ENCODE data around the gene SEZ6L2. TPM values are rescaled to one million over a fixed set of nuclear protein-coding genes. Genes with fewer than 3 reads are reported as not detected.
"Not testable (repeated sequence)": the region's sequence is repeated elsewhere in the genome, so short reads cannot be mapped to it uniquely, and the experiment has no call there.

SEZ6L2 gene
- total RNA-seq, 1 experiment from 2014 or later: 47.3 TPM

DNA sequence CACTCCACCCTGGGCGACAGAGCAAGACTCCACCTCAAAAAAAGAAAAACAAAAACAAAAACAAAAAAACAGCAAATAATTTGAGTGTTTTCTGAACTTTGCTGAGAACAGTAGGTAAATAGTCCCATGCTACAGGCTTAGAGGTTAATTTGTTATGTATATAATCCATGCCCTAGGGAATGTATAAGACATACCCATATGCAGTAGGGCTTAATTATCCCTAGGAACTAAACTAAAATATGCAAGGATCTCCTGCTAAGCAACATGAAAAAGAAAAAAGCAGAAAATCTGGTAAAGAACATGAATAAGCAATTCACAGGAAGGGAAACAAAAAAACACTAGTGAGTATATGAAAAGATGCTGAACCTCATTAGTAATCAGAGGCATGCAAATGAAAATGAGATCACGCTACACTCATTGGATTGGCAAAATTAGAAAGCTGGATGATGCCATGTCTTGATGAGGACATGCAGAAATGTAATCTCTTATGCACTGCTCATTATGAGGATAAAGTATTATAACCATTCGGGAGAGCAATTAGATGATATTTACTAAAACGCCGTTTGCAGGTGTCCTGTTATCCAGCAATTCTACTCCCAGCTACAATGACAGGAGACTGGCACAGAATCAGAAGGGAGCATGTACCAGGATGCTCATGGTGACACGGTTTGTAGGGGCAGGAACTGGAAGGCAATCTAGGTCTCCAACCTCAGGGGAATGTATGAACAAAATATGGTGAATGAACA, 21.1 kb upstream of the SEZ6L2 start:
- H3K4me3 ChIP-seq (ENCODE audit: insufficient read depth, low read depth, low read length): no peak overlapping the region
- no peaks in the 10 kb centered on the region for H3K27me3 ChIP-seq (ENCODE audit: control insufficient read depth, insufficient read depth, low read length)
- H3K36me3 ChIP-seq (replicated peaks; ENCODE audit: control insufficient read depth, insufficient read depth, low read length): peaks cover 3% of the 10 kb centered on the region
- no peak for DNase-seq

DNA sequence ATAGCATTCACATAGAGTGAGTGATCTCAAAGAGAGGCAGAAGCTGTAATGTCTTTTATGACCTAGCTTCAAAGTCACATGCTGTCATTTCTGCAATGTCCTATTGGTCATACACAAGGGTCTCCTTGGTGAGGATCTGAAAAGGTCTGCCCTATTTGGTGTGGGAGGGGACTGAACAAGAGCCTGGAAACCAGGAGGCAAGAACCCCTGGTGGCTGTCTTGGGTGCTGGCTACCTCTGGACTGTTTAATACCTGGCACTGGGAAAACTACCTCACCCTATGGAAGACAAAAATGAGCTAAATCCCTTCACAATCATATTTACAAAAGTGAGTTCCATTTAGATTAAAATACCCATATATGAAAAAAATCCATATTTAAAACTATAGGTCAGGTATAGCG, 17.6 kb upstream of the SEZ6L2 start:
- DNase-seq: no peak
- Histone ChIP-seq H3K36me3 (replicated peaks; ENCODE audit: control insufficient read depth, insufficient read depth, low read length) (peaks cover 2% of the 10 kb centered on the region), H3K27me3 (ENCODE audit: control insufficient read depth, insufficient read depth, low read length) (no peaks in the 10 kb centered on the region), H3K4me3 (ENCODE audit: insufficient read depth, low read depth, low read length) (no peak overlapping the region)

DNA sequence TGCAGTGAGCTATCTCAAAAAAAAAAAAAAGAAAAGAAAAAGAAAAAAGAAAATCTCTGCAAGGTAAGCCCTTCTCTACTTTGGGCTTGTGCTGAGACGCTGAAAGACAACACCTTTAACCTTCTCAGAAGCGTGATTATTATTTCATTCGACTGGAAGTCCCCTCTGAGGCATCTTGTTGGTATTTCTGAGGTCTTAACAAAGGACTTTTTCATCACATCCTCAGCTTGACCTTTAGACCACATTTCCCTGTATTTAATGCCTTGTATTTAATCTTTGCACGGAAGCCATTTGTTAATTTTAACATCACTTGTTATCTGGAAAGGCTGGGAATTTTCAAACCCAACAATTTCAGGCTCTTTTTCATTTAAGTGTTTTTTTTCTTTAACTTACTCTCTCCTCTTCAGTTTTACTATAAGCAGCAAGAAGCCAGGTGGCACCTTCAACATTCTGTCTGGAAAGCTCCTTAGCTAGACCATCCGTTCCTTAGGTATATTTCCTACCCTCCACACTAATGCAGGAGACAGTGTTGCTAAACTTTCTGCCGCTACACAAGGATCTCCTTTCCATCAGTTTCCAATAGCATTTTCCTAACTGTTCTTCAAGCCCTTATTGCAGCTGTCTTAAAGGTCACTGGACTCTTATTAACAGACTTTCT, 16.4 kb upstream of the SEZ6L2 start:
- H3K27me3 ChIP-seq (ENCODE audit: control insufficient read depth, insufficient read depth, low read length): no peaks in the 10 kb centered on the region
- no peaks in the 10 kb centered on the region; the same call in none of the 2 replicates for H3K36me3 ChIP-seq (replicated peaks; ENCODE audit: control insufficient read depth, insufficient read depth, low read length)
- no peak for DNase-seq
- H3K4me3 ChIP-seq (ENCODE audit: insufficient read depth, low read depth, low read length): no peak overlapping the region

DNA sequence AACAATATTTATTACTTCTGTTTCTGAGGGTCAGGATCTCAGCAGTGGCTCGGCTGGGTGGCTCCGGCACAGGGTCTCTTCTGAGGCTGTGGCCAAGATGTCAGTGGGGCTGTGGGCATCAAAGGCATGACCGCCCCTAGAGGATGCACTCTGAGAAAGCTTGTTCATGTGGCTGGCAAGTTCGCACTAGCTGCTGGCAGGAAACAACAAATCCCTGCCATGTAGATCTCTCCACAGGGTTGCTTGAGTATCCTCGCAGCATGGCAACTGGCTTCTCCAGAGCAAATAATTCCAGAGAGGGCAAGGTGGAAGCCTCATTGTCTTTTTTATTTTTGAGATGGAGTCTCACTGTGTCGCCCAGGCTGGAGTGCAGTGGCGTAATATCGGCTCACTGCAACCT, 14.2 kb upstream of the SEZ6L2 start:
- DNase-seq: no peak
- H3K4me3 ChIP-seq (ENCODE audit: insufficient read depth, low read depth, low read length): no peak overlapping the region
- H3K27me3 ChIP-seq (ENCODE audit: control insufficient read depth, insufficient read depth, low read length): no peaks in the 10 kb centered on the region
- no peaks in the 10 kb centered on the region; the same call in none of the 2 replicates for H3K36me3 ChIP-seq (replicated peaks; ENCODE audit: control insufficient read depth, insufficient read depth, low read length)

DNA sequence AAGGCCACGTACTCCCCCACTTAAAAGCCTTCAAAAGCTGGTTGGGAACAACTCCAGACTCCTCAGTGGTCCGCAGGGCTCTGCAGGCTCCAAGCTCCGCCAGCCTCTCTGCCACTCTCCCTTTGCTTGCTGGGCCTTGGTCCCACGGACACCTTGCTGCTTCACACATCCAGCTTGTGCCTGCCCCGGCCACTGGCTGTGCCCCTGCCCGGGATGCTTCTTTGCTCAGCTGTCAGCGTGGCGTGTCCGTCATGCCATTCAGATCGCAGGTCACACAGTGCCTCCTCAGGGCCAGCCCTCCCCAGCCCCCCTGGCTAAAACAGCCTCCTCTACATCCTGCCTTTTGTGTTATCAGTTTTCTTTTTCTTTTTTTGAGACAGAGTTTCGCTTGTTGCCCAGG, 12.7 kb upstream of the SEZ6L2 start:
- H3K36me3 ChIP-seq (replicated peaks; ENCODE audit: control insufficient read depth, insufficient read depth, low read length): no peaks in the 10 kb centered on the region; the same call in 1 of the 2 replicates
- DNase-seq: peak; percentile 36
- H3K4me3 ChIP-seq (ENCODE audit: insufficient read depth, low read depth, low read length): no peak overlapping the region
- H3K27me3 ChIP-seq (ENCODE audit: control insufficient read depth, insufficient read depth, low read length): no peaks in the 10 kb centered on the region

DNA sequence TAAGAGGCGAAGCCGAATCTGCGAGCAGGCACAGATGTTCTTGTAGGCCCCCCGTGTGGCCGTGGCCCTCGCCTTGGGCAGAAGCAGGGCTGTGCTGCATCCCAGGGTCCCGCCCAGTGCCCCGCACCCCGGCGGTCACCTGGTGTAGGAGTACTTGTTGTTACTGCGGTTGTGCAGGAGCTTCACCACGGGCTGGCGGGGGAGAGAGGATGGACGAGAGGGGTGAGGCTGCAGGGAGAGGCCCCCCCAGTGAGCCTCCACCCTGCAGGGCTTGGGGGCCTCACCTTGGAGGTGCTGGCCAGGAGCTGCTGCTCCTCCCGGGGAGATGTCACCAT, 12.3 kb upstream of the SEZ6L2 start:
- H3K4me3 ChIP-seq (ENCODE audit: insufficient read depth, low read depth, low read length): no peak overlapping the region
- no peaks in the 10 kb centered on the region for H3K27me3 ChIP-seq (ENCODE audit: control insufficient read depth, insufficient read depth, low read length)
- peak; percentile 58 for DNase-seq
- no peaks in the 10 kb centered on the region; the same call in 1 of the 2 replicates for H3K36me3 ChIP-seq (replicated peaks; ENCODE audit: control insufficient read depth, insufficient read depth, low read length)

DNA sequence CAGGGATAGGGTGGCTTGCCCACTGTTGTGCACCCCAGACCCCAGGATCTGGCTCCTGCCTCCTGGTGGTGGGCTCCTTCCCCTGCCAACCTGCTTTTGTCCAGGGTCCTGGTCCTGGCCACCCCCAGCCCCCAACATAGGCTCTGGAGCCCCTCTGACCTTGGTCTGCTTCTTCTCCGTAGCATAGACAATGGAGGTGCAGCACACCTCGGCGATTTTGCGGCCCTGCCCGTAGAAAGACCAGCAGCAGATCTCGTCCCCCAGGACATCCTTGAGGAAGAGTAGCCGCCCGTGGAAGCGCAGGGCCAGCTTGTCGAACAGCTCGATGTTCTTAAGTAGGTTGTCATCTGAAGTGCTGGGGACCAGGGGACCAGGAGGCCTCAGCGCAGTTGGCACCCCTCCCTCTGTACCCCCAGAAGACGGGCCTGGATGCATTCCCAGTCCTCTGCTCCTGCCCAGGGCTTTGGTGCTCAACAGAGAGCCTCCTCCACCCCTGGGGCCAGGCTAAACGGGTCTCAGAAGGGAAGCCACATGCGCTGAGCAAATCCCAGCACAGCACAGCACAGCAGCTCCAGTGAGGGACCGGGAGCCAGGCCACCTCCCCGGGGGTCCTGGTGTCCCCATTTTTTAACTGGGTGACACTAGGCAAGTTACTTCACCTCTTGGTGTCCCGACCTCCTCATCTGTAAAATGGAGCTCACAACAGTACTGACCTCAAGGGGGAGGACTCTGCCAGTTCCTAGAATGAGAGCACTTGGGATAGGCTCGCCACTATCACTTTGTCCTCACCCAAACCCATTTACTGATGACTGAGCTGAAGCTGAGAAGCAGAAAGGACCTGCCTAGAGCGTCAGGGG, 11.7 kb upstream of the SEZ6L2 start:
- peak; percentile 57 for DNase-seq
- H3K4me3 ChIP-seq (ENCODE audit: insufficient read depth, low read depth, low read length): no peak overlapping the region
- no peaks in the 10 kb centered on the region; the same call in 1 of the 2 replicates for H3K36me3 ChIP-seq (replicated peaks; ENCODE audit: control insufficient read depth, insufficient read depth, low read length)
- H3K27me3 ChIP-seq (ENCODE audit: control insufficient read depth, insufficient read depth, low read length): no peaks in the 10 kb centered on the region

DNA sequence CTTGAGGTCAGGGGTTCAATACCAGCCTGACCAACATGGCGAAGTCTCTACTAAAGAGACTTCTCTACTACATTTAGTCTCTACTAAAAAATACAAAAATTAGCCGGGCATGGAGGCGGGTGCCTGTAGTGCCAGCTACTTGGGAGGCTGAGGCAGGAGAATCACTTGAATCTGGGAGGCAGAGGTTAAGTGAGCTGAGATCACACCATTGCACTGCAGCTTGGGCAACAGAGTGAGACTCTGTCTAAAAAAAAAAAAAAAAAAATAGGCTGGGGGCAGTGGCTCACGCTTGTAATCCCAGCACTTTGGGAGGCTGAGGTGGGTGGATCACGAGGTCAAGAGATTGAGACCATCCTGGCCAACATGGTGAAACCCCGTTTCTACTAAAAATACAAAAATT, 10.5 kb upstream of the SEZ6L2 start:
- not testable (repeated sequence) for H3K4me3 ChIP-seq (ENCODE audit: insufficient read depth, low read depth, low read length); H3K27me3 ChIP-seq (ENCODE audit: control insufficient read depth, insufficient read depth, low read length)

DNA sequence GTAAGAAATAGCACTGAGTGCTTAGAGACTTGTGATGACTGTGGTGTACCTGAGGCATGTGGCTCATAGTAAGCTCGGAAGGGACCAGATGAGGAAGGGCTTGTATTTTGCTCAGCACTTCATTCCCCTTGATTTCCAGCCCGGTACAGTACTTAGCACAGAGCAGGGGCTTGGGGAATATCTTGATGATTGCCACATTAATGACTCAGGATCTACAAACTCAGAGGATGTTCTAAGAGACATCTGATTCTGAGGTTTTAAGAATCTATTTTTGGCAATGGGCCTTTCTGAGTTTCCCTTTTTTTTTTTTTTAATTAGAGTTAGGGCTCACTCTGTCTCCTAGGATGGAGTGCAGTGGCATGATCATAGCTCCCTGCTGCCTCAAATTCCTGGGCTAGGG, 10.0 kb upstream of the SEZ6L2 start:
- DNase-seq: no peak
- Histone ChIP-seq H3K4me3 (ENCODE audit: insufficient read depth, low read depth, low read length) (no peak overlapping the region), H3K36me3 (replicated peaks; ENCODE audit: control insufficient read depth, insufficient read depth, low read length) (peaks cover 3% of the 10 kb centered on the region)

More for the DNA sequence above, 10.5 kb upstream of the SEZ6L2 start:
- not testable (repeated sequence) for DNase-seq; H3K36me3 ChIP-seq (replicated peaks; ENCODE audit: control insufficient read depth, insufficient read depth, low read length)

DNA sequence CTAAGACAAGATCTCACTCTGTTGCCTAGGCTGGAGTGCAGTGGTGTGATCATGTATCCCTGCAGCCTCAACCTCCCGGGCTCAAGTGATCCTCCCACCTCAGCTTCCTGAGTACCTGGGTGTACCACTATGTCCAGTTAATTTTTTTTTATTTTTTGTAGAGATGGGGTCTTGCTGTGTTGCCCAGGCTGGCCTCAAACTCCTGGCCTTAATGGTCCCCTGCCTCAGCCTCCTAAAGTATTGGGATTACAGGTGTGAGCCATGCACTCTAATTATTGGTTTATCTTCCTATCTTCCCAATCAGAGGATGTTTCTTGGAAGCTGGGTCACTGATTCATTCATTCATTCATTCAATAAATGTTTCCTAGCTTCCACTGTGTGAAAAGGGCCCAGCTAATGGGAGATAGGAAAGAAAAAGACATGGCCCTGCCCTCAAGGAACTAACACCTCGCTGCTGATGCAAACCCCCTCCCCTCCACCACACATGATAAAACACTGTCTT, 9.4 kb upstream of the SEZ6L2 start:
- H3K27me3 ChIP-seq (ENCODE audit: control insufficient read depth, insufficient read depth, low read length): no peaks in the 10 kb centered on the region
- no peak overlapping the region for H3K4me3 ChIP-seq (ENCODE audit: insufficient read depth, low read depth, low read length)
- peaks cover 4% of the 10 kb centered on the region for H3K36me3 ChIP-seq (replicated peaks; ENCODE audit: control insufficient read depth, insufficient read depth, low read length)
- DNase-seq: no peak

More for the DNA sequence above, 10.0 kb upstream of the SEZ6L2 start:
- no peaks in the 10 kb centered on the region for H3K27me3 ChIP-seq (ENCODE audit: control insufficient read depth, insufficient read depth, low read length)

DNA sequence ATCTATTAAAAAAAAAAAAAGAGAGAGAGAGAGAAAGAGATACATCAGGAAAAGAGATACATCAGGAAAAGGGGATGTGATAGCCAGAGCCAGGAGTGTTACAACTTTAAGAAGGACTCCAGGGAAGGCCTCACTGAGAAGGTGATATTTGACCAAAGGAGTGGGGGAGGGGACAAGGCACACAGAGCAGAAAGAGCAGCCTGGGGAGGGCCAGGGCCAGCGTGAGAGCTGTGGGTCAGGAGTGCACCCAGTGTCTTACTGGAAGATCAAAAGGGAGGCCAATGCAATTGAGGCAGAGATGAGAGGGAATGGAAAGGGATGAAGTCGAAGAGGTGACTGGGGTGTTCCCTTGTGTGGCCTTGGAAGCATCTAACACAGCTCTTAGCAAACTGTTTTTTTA, 8.6 kb upstream of the SEZ6L2 start:
- no peak for DNase-seq
- H3K36me3 ChIP-seq (replicated peaks; ENCODE audit: control insufficient read depth, insufficient read depth, low read length): peaks cover 8% of the 10 kb centered on the region
- H3K27me3 ChIP-seq (ENCODE audit: control insufficient read depth, insufficient read depth, low read length): no peaks in the 10 kb centered on the region
- H3K4me3 ChIP-seq (ENCODE audit: insufficient read depth, low read depth, low read length): no peak overlapping the region

DNA sequence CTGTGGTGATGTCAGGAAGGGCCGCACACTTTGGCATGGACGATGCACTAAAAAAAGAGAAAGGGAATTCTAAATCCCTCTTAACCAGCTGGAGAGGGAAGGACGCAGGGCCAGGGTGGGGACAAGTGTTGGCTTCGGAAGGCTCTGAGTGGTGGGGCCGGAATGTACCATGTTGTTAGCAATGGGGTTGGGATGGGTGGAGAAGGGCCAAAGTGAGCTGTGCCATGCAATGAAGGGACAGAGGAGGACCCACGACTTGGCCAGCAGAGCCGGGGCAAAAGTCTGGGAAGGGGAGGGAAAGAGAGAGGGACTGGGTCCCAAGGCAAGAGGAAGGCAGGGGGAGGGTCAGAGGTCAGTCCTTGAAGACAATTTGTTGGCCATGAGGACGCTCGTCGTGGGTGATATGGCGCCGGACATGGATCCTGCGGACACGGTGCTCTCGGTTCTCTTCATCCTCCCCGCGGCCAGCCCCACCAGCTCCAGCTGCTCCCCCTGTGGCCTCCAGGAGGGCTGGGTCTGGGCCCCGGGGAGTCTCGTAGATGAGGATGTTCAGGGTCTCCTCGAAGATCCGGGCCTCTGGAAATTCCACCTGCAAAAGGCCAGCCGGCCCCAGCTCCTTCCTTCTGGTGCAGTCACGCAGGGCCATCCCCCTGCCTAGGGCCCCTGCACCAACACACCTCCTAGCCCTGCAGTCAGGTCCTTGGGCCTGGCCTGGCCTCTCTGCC, 7.3 kb upstream of the SEZ6L2 start:
- Histone ChIP-seq H3K27me3 (ENCODE audit: control insufficient read depth, insufficient read depth, low read length) (no peaks in the 10 kb centered on the region; the same call in 1 of the 2 replicates), H3K36me3 (replicated peaks; ENCODE audit: control insufficient read depth, insufficient read depth, low read length) (peaks cover 8% of the 10 kb centered on the region), H3K4me3 (ENCODE audit: insufficient read depth, low read depth, low read length) (no peak overlapping the region)
- DNase-seq: peak; percentile 55

DNA sequence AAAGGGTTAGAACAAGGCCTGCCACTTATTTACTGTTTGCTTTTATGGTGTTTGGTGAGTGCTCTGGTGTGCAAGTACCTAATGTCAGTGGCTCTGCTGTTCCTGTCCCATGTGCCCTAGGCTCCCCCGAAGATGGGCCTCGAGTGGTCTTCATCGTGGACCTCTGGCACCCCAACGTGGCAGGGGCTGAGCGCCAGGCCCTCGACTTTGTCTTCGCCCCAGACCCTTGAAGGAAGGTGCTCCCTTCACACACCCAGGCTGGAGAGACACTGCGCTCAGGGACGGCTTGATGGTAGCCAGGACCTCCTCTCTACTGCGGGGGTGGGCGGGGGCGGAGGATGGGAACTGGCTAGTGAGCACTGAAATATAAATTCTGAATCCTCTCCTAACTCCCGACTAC, 6.3 kb upstream of the SEZ6L2 start:
- H3K27me3 ChIP-seq (ENCODE audit: control insufficient read depth, insufficient read depth, low read length): no peaks in the 10 kb centered on the region; the same call in 1 of the 2 replicates
- H3K4me3 ChIP-seq (ENCODE audit: insufficient read depth, low read depth, low read length): no peak overlapping the region
- no peak for DNase-seq
- H3K36me3 ChIP-seq (replicated peaks; ENCODE audit: control insufficient read depth, insufficient read depth, low read length): peaks cover 8% of the 10 kb centered on the region

DNA sequence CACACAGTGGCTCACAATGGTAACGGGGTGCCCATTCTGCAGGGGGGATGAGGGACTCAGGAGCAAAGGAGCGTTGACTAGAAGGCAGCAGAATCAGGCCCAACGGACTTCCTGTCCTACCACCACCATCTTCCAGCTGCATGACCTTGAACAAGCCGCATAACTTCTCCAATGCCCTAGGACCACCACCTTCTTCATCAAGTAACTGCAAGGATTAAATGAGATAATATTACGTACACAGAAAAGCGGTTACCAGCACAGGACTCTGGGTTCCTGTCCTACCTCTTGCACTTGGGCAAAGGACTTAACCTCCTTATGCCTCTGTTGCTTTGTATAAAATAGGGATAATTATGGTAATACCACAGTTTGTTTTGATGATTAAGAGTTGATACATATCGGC, 5.6 kb upstream of the SEZ6L2 start:
- no peaks in the 10 kb centered on the region; the same call in 1 of the 2 replicates for H3K27me3 ChIP-seq (ENCODE audit: control insufficient read depth, insufficient read depth, low read length)
- no peak overlapping the region for H3K4me3 ChIP-seq (ENCODE audit: insufficient read depth, low read depth, low read length)
- no peak for DNase-seq
- peaks cover 8% of the 10 kb centered on the region for H3K36me3 ChIP-seq (replicated peaks; ENCODE audit: control insufficient read depth, insufficient read depth, low read length)

Data from H7 (cell line).